Measurements from ENCODE around the gene ATP5ME.
"Not testable (repeated sequence)": the region's sequence is repeated elsewhere in the genome, so short reads cannot be mapped to it uniquely, and the experiment has no call there.

The ATP5ME gene

DNA sequence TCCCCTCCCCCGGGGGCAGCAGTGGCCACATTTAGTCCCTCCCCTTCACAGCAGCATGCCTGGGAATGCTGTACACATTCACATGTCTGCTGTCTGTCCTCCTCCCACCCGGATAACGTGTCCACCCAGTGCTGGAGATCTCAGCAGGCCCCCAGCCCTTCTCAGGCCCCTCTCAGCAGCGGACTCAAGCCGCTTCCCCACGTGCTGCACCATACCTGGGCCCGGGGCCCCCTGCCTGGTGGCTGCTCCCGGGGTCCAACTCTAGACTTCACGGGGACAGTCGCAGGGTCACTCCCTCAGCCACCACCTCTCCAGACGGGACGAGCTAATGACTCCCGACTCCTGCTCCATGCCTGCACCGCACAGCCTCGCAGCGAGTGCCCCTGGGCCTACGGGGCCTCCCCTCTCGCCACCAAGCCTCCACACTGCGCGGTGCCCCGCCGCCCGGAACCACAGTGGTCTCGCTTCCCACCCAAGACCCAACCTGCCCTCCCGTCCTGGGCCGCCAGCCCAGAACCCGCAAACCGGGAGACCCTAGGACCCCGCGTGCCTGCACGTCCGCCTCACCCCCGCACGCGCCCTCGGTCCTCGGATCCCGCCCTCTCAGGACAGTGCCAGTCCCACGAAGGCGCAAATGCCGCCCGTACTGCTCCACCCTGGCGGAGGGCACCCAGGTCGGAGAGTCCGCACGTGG, 30.3 kb upstream of the ATP5ME start:
- 92% methylated on average over 46 of the region's 46 CpGs for WGBS

DNA sequence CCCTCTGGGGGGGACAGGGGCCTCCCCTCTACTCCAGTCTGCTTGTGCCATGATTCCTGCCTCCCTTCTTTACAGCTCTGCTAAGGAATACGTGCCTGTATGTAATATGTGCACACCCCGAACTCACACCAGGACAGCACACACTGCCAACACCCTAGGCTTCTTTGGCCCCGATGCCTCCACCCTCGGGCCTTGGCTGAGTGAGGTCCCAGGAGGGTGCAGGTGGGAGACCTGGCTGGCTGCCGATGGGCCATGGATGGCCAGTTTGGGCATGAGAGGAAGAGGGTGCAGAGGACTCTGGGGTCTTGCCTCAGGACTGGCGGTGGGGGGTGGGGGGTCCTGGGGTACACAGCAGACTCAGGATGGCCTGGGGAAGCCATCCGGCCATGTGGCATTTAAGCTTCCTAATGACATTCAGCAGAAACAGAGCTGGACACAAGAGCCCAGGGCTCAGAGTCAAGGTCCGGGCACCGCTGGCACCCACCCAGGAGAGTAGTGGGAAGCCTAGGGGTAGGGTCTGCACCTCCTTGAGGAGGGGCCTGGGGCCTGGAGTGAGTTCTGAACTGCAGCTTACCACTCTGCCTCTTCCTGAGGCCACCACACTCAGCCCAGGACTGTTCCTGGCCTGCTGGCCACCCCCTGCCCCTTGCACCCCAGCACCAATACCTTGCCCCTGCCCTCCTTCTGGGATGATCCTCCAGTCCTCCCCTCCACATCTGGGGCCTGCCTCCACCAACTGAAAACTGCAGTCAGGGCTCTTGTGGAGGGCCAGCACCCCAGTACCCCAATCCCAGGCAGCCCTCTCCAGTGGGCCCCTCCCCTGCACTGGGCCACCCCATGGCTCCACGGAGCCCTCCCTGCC, 29.5 kb upstream of the ATP5ME start:
- Histone ChIP-seq H3K9ac (ENCODE audit: low read depth, low read length) (no peak overlapping the region), H3K4me1 (ENCODE audit: insufficient read depth, low read length) (0 out of 2 replicates have a peak, but pooled peaks cover 4% of the 10 kb centered on the region), H3K27ac (ENCODE audit: low read depth, low read length) (no peak overlapping the region), H3K36me3 (ENCODE audit: insufficient read depth, low read length) (no peaks in the 10 kb centered on the region), H3K27me3 (ENCODE audit: insufficient read depth, low read length) (peaks cover 8% of the 10 kb centered on the region; the same call in 1 of the 2 replicates), H3K4me3 (ENCODE audit: low read length) (no peak overlapping the region), H3K9me3 (ENCODE audit: insufficient read depth, low read depth, low read length) (no peaks in the 10 kb centered on the region)
- 89% methylated on average over 10 of the region's 10 CpGs for WGBS

More for the DNA sequence above, 30.3 kb upstream of the ATP5ME start:
- Histone ChIP-seq H3K36me3 (ENCODE audit: insufficient read depth, low read length) (0 out of 2 replicates have a peak, but pooled peaks cover 2% of the 10 kb centered on the region), H3K4me3 (ENCODE audit: low read length) (no peak overlapping the region), H3K27me3 (ENCODE audit: insufficient read depth, low read length) (peaks cover 8% of the 10 kb centered on the region; the same call in 1 of the 2 replicates), H3K27ac (ENCODE audit: low read depth, low read length) (no peak overlapping the region), H3K4me1 (ENCODE audit: insufficient read depth, low read length) (0 out of 2 replicates have a peak, but pooled peaks cover 4% of the 10 kb centered on the region), H3K9me3 (ENCODE audit: insufficient read depth, low read depth, low read length) (no peaks in the 10 kb centered on the region), H3K9ac (ENCODE audit: low read depth, low read length) (no peak overlapping the region)

DNA sequence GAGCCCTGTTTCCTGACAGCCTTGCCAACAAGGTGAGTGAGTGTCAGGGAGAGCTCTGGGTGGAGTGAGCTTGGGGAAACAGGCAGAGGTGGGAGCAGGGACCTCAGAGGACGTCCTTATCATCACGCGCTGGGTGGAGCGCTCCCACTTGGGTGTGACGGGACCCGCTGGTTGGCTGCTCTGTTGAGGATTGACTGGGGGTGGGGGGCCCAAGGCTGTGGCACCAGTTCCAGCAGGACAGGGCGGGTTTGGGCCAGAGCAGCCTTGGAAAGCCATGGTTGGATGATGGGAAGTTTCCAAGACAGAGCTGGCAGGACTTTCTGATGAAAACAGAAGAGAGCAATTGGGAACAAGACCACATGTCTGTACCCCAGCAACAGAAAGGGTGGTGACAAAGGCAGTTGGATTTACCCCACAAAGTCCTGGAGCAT, 28.6 kb upstream of the ATP5ME start:
- H3K4me1 ChIP-seq (ENCODE audit: insufficient read depth, low read length) = 0 out of 2 replicates have a peak, but pooled peaks cover 4% of the 10 kb centered on the region
- H3K36me3 ChIP-seq (ENCODE audit: insufficient read depth, low read length) = no peaks in the 10 kb centered on the region
- H3K9ac ChIP-seq (ENCODE audit: low read depth, low read length) = no peak overlapping the region
- no peak overlapping the region for H3K4me3 ChIP-seq (ENCODE audit: low read length)
- H3K27ac ChIP-seq (ENCODE audit: low read depth, low read length) = no peak overlapping the region
- 89% methylated on average over 7 of the region's 7 CpGs for WGBS
- H3K9me3 ChIP-seq (ENCODE audit: insufficient read depth, low read depth, low read length) = no peaks in the 10 kb centered on the region
- H3K27me3 ChIP-seq (ENCODE audit: insufficient read depth, low read length) = peaks cover 8% of the 10 kb centered on the region; the same call in 1 of the 2 replicates

DNA sequence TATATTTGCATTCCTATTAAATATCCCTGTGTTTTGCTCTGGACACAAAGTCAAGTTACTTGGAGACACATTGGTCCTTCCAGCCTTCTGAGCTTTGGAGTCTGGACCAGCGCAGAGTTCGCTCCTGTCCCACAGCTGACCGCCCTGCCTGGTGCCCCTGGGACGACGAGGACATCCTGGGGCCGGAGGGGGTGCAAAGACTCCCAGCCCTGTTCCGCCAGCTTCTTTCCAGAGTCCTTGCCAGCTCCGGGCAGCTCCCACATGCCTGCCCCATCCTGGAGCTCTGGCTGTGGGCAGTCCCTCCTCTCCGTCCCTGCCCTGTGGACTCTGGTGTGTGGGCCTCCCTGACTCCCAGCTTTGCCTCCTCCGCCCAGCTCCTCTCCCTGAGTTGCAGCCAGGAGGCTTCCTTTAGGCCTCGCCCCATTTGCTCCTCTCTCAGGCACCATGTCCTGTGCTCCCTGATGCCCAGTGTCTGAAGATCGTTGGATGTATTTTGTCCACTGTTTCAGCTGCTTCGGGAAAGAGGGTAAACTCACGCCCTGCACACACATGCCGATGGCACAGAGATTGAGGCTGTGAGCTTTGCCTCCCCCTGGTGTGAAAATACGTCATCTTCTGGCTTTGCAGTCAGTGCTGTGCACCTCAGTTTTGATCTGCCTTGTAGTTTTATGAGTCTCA, 26.6 kb upstream of the ATP5ME start:
- 90% methylated on average over 16 of the region's 16 CpGs for WGBS
- Histone ChIP-seq H3K27me3 (ENCODE audit: insufficient read depth, low read length) (peaks cover 8% of the 10 kb centered on the region; the same call in 1 of the 2 replicates), H3K4me3 (ENCODE audit: low read length) (no peak overlapping the region), H3K4me1 (ENCODE audit: insufficient read depth, low read length) (no peaks in the 10 kb centered on the region), H3K9ac (ENCODE audit: low read depth, low read length) (no peak overlapping the region), H3K36me3 (ENCODE audit: insufficient read depth, low read length) (no peaks in the 10 kb centered on the region), H3K9me3 (ENCODE audit: insufficient read depth, low read depth, low read length) (no peaks in the 10 kb centered on the region), H3K27ac (ENCODE audit: low read depth, low read length) (no peak overlapping the region)

DNA sequence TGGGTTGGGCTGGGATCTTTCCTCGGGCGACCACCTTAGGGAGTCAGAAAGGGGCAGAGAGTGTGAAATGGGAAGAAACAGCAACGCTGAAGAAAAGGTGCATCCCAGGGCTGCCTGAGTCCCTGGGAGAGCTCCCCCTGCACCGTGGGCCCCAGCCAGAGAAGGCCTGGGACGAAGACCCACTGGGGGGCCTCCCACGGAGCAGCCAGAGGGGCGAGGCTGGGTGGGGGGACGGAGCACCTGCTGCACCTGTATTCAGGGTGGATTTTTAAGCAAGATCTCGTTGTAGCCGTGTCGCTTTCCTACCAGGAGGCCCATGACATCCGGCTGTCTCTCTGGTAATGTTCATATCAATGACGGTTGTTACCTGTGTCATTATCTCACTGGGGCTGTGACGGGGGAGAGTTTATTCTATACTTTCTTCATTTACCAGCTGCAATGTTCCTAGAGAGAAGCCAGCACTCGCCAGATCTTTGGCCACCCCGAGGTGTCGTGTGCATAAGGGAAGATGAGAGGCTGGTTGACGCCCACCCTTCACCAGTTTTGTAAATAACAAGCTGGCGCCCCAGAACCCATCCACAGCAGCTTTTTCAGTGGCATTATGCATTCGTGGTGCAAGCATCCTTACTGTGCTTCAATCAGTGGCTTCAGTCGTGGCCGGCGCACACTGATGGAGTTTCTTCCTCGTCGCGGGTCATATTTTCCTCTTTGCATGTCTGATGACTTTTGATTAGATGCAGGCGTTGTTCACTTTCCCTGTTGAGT, 25.9 kb upstream of the ATP5ME start:
- Histone ChIP-seq H3K4me1 (ENCODE audit: insufficient read depth, low read length) (no peaks in the 10 kb centered on the region), H3K36me3 (ENCODE audit: insufficient read depth, low read length) (no peaks in the 10 kb centered on the region), H3K4me3 (ENCODE audit: low read length) (no peak overlapping the region), H3K9me3 (ENCODE audit: insufficient read depth, low read depth, low read length) (no peaks in the 10 kb centered on the region), H3K27me3 (ENCODE audit: insufficient read depth, low read length) (peaks cover 5% of the 10 kb centered on the region; the same call in 1 of the 2 replicates), H3K9ac (ENCODE audit: low read depth, low read length) (no peak overlapping the region), H3K27ac (ENCODE audit: low read depth, low read length) (no peak overlapping the region)
- WGBS = 86% methylated on average over 26 of the region's 27 CpGs

DNA sequence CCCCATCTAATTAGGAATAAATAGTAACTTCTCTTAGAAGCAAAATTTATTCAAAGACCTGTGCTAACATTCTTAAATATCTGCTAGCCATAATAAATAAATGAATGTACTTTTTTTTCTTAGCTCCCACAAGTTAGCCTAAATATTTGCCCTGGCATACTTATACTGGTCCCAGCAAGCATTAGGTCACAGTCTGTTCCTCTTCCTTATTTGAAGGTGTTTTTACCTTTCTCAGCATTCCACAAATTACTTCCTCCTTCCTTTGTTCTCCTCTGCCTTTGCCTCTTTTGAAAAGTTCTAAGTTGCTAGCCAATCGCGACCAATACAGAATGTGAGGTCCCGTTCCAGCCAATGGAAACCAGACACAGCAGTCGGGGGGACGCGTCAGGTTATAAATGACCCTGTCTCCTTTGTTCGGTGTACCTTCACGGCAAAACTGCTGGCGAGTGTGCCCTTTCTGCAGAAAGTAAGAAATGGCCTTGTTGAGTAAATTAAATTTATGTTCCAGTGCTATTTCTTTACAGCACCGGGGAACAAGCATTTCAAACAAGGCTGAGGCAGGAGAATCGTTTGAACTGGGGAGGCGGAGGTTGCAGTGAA, 20.4 kb upstream of the ATP5ME start:
- not testable (repeated sequence) for H3K27ac ChIP-seq (ENCODE audit: low read depth, low read length); H3K27me3 ChIP-seq (ENCODE audit: insufficient read depth, low read length); H3K4me3 ChIP-seq (ENCODE audit: low read length)

DNA sequence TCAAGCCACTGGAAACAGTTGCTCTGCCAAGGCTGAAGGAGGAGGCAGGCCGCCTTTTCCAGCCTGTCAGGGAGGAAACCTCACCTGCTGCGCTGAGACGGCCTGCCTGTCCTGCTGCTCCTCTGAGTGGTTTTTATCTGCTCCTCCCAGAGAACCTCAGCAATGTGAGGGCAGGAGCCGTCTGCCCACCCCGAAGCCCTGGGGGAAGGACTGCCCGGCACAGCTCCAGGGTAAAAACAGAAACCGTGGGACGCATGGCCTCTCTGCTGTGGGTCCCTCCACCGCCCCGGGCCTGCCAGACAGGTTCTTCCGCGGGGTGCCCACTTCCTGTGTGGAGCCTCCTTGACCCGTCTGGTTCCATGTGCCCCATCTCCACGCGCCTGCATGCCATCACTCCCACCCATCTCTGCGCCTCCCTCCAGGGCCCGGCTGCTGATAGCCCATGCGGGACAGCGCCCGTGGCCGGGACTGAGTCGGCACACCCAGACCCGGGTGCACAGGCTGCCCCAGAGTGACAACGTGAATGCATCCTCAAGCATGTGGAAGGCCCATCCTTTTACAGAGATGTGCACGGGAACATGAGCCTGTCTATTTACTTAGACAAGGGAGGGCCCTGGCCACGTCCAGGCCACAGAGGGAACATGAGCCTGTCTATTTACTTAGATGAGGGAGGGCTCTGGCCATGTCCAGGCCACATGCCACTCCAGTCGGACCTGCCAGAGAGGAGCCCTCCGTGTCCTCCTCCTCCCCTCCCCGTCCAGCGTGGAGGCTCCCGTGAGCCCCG, 18.9 kb upstream of the ATP5ME start:
- H3K4me1 ChIP-seq (ENCODE audit: insufficient read depth, low read length) = peaks cover 9% of the 10 kb centered on the region; the same call in 1 of the 2 replicates
- no peak overlapping the region for H3K9ac ChIP-seq (ENCODE audit: low read depth, low read length)
- 82% methylated on average over 32 of the region's 32 CpGs for WGBS
- no peaks in the 10 kb centered on the region for H3K36me3 ChIP-seq (ENCODE audit: insufficient read depth, low read length)
- no peak overlapping the region for H3K4me3 ChIP-seq (ENCODE audit: low read length)
- H3K27ac ChIP-seq (ENCODE audit: low read depth, low read length) = no peak overlapping the region
- no peaks in the 10 kb centered on the region; the same call in 1 of the 2 replicates for H3K27me3 ChIP-seq (ENCODE audit: insufficient read depth, low read length)
- H3K9me3 ChIP-seq (ENCODE audit: insufficient read depth, low read depth, low read length) = no peaks in the 10 kb centered on the region

More for the DNA sequence above, 20.4 kb upstream of the ATP5ME start:
- H3K4me1 ChIP-seq (ENCODE audit: insufficient read depth, low read length); H3K36me3 ChIP-seq (ENCODE audit: insufficient read depth, low read length); H3K9ac ChIP-seq (ENCODE audit: low read depth, low read length); H3K9me3 ChIP-seq (ENCODE audit: insufficient read depth, low read depth, low read length): not testable (repeated sequence)
- WGBS = 91% methylated on average over 12 of the region's 12 CpGs

DNA sequence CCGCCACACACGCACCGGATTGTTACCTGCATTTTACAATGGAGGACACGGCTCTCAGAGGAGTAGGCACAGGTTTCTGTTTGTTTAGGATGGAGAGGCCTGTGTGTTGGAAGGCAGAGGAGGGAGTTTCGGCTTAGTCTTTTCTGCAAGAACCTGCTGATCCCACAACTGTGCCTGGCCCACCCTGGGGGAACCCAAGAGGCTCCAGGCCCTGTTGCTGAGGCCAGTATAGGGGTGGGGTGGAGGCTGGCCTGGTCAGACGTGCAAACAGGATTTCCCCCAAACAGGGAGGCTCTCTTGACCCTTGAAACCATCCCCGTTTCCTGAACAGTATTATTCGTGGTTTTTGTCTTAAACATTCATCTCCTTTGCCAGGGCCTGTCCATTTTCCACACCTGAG, 15.6 kb upstream of the ATP5ME start:
- Histone ChIP-seq H3K36me3 (ENCODE audit: insufficient read depth, low read length) (no peaks in the 10 kb centered on the region), H3K27me3 (ENCODE audit: insufficient read depth, low read length) (no peaks in the 10 kb centered on the region; the same call in 1 of the 2 replicates), H3K9ac (ENCODE audit: low read depth, low read length) (peak overlapping the region; percentile 67; the same call in 1 of the 2 replicates), H3K9me3 (ENCODE audit: insufficient read depth, low read depth, low read length) (no peaks in the 10 kb centered on the region), H3K4me3 (ENCODE audit: low read length) (peak overlapping the region; percentile 60), H3K27ac (ENCODE audit: low read depth, low read length) (0 out of 2 replicates have a peak overlapping the region, but pooled peaks have one; percentile 28), H3K4me1 (ENCODE audit: insufficient read depth, low read length) (peaks cover 9% of the 10 kb centered on the region; the same call in 1 of the 2 replicates)
- WGBS = 79% methylated on average over 8 of the region's 8 CpGs

DNA sequence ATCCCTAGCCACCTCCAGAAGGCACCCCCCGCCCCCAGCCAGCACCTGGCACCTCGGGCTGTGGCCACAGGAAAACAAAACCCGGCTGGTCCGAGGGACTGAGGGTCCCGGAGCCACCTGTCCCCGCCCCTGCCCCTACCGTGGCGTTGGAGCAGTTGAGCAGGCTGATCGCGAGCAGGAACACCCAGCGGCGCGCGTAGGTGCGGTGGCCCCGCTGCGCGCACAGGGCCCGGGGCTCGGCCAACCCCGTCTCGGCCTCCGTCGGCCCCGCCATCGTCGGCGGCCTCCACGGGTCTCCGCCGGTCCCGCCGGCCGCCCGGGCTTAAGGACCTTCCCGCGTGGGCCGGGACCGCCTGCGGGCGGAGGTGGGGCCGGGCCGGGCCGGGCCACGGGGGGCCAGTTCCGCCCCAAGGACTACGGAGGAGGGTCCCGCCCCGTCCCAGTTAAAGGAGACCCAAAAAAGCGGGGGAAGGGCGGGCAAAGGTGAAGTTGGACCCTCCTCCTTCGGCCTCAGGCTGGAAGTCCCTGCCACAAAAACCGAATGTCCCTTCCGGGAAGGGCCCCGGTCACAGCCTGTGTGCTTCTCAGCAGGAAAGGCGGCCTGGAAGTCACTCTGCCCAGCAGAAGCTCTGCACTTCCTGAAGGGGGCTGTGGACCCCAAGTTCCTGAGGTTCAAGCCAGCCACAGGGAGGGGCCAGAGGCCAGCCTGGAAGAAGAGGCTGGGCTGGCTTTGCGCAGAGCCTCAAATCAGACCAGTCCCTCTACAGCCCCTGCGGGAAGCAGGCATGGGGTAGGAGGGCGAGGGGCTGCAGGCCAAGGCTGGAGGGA, 15.0 kb upstream of the ATP5ME start, which contains the start of gene SLC49A3:
SLC49A3 (minus strand) TSS at position 298 of the 828 bp plus-strand sequence; CDS start at position 274, 24 bp downstream.
- H3K9ac ChIP-seq (ENCODE audit: low read depth, low read length) = peak within 1 kb of the TSS; percentile 67
- WGBS = 5% methylated on average over 59 of the region's 59 CpGs

More for the DNA sequence above, 15.0 kb upstream of the ATP5ME start, which contains the start of gene SLC49A3:
- Histone ChIP-seq H3K27ac (ENCODE audit: low read depth, low read length) (0 out of 2 replicates have a peak within 1 kb of the TSS, but pooled peaks have one; percentile 28), H3K36me3 (ENCODE audit: insufficient read depth, low read length) (no peaks in the 10 kb centered on the region), H3K4me1 (ENCODE audit: insufficient read depth, low read length) (peaks cover 9% of the 10 kb centered on the region; the same call in 1 of the 2 replicates), H3K4me3 (ENCODE audit: low read length) (peak within 1 kb of the TSS; percentile 60), H3K27me3 (ENCODE audit: insufficient read depth, low read length) (no peaks in the 10 kb centered on the region; the same call in 1 of the 2 replicates), H3K9me3 (ENCODE audit: insufficient read depth, low read depth, low read length) (no peaks in the 10 kb centered on the region)

Data from HUES64 (cell line).